C4-2B (cell line): ENCODE data around the gene EID2B.

Experiments used
- CTCF ChIP-seq: fragments of 450-650 bp; conservative IDR thresholded peaks from 2 replicates; pipeline ENCODE4 v1.5.1; 2017; ENCODE audit warnings: mild to moderate bottlenecking
- ZFX ChIP-seq: fragments of 450-650 bp; IDR thresholded peaks from 2 replicates; pipeline ENCODE4 v1.6.1; 2017

- TF ChIP-seq CTCF (no peak), ZFX (no peak)
These were observed 22.2 kb upstream of the EID2B start for GRCh38 chr19:39554701-39555311.
